Naive thymus-derived CD8-positive, alpha-beta T cell (primary cell): ENCODE measurements around the gene MTHFSD. TPM values are rescaled to one million over a fixed set of nuclear protein-coding genes. Genes with fewer than 3 reads are reported as not detected.

ENCODE experiments used
- ATAC-seq, 2 donors: fragments of 150-1000 bp; cut with Tn5 transposase in 1 of 2; sonication (Bioruptor Pico), chemical (Tn5 transposase) in 1 of 2; 1 replicate in 1 of 2; 2 replicates in 1 of 2; pipeline ENCODE4 v1.10.0; 2021; ENCODE audit warnings: mild to moderate bottlenecking in 2 of 2, moderate library complexity in 2 of 2
- POLR2A ChIA-PET: fragments of 350-600 bp; sonication (Branson Sonifier 250); formaldehyde crosslinking; loops from one replicate; lab custom pipeline; 2021; ENCODE audit warnings: antibody characterized with exemption; lab: Charles Lee
- DNase-seq, 10 donors: peaks; one replicate each; pipeline versions ENCODE4 v3.0.0 to v3.0.0-alpha.2; 2020 to 2022
- H3K27ac Mint-ChIP-seq, 10 donors: one replicate each; pipeline ENCODE4 v1.8.0; 2020 to 2022; ENCODE audit warnings: mild to moderate bottlenecking in 10 of 10, mixed read lengths in 10 of 10, moderate library complexity in 4 of 10, inconsistent platforms in 1 of 10
- H3K27me3 Mint-ChIP-seq, 5 donors: one replicate each; pipeline ENCODE4 v1.8.0; 2021 to 2022; ENCODE audit warnings: mixed read lengths in 5 of 5
- H3K36me3 Mint-ChIP-seq, 3 donors: one replicate each; pipeline ENCODE4 v1.8.0; 2020 to 2022; ENCODE audit warnings: mixed read lengths in 3 of 3, mild to moderate bottlenecking in 2 of 3, inconsistent platforms in 1 of 3
- H3K4me1 Mint-ChIP-seq, 4 donors: one replicate each; pipeline ENCODE4 v1.8.0; 2021 to 2022; ENCODE audit warnings: mixed read lengths in 4 of 4
- H3K4me3 Mint-ChIP-seq, 10 donors: one replicate each; pipeline ENCODE4 v1.8.0; 2020 to 2022; ENCODE audit warnings: mild to moderate bottlenecking in 10 of 10, mixed read lengths in 10 of 10, moderate library complexity in 6 of 10, inconsistent platforms in 1 of 10
- H3K9me3 Mint-ChIP-seq, 9 donors: one replicate each; pipeline ENCODE4 v1.8.0; 2020 to 2022; ENCODE audit warnings: mixed read lengths in 9 of 9, mild to moderate bottlenecking in 3 of 9, inconsistent platforms in 1 of 9, moderate library complexity in 1 of 9
- polyA plus RNA-seq, 3 donors: library from polyadenylated mRNA; unstranded; fragments of 300-500 nt; fragmentation: Illumina TruSeq; gene quantifications; one replicate each; pipeline ENCODE4 v1.2.3, GENCODE V29; 2021
- total RNA-seq, 8 experiments: library from RNA in 2 of 8; stranded (reverse) in 2 of 8; gene quantifications; one replicate each; pipeline ENCODE4 v1.2.3 and lab custom pipeline; 2021 to 2026

Gene MTHFSD
- total and polyA plus RNA-seq, 5 experiments from 2014 or later, result 9.8 to 41.6 (median 19.0) TPM

GRCh38 chr16:86501989-86502855 is 52.8 kb downstream of the MTHFSD start:
- POLR2A ChIA-PET, result no interaction called here
- Mint-ChIP-seq H3K36me3 (no peaks in the 10 kb centered on the region), H3K4me3 (no peak overlapping the region), H3K9me3 (no peaks in the 10 kb centered on the region), H3K27me3 (peaks cover 38 to 87% (median 70%) of the 10 kb centered on the region in 5 donors), H3K4me1 (peaks cover 9 to 20% (median 15%) of the 10 kb centered on the region in 4 donors), H3K27ac (peak overlapping the region in 2 of 10 donors; percentile 27 to 35)
- DNase-seq (peak in 1 of 10 donors; percentile 16), ATAC-seq (no peak)

- Mint-ChIP-seq H3K36me3 (no peaks in the 10 kb centered on the region), H3K27ac (peak overlapping the region in 1 of 10 donors; percentile 25), H3K27me3 (peaks cover 29 to 83% (median 68%) of the 10 kb centered on the region in 5 donors), H3K4me1 (peaks cover 5 to 9% (median 8%) of the 10 kb centered on the region in 4 donors), H3K4me3 (no peak overlapping the region), H3K9me3 (no peaks in the 10 kb centered on the region)
- peak in 1 of 10 donors; percentile 26 for DNase-seq
- no peak for ATAC-seq
- POLR2A ChIA-PET, result no interaction called here
Observed at GRCh38 chr16:86500708-86501510, 54.1 kb downstream of the MTHFSD start.

GRCh38 chr16:86499889-86500707 is 54.9 kb downstream of the MTHFSD start:
- DNase-seq (peak in 1 of 10 donors; percentile 56), ATAC-seq (no peak)
- no peaks in the 10 kb centered on the region for H3K9me3 Mint-ChIP-seq
- H3K27ac Mint-ChIP-seq, result peak overlapping the region in 1 of 10 donors; percentile 25
- peaks cover 32 to 85% (median 71%) of the 10 kb centered on the region in 5 donors for H3K27me3 Mint-ChIP-seq
- no peaks in the 10 kb centered on the region for H3K36me3 Mint-ChIP-seq
- H3K4me1 Mint-ChIP-seq, result peaks cover 4 to 9% (median 5%) of the 10 kb centered on the region in 4 donors
- H3K4me3 Mint-ChIP-seq, result no peak overlapping the region
- POLR2A ChIA-PET, result no interaction called here

DNA sequence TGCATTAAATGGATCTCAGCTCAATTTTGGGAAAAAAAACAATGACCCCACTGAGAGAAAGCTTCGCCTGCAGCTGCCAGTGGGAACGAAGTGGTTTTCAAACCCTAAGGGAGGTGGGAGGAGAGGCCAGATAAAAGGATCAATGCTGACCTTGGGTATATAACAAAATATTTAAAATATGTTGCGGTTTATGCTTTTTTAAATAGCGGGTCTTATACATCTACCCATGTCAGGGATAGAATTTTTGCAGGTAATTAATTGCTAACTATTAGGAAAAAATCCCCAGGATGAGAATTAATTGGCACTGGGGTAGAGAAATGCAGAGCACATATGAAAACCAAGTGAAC is 55.6 kb downstream of the MTHFSD start:
- peaks cover 0 to 4% (median 3%) of the 10 kb centered on the region in 4 donors for H3K4me1 Mint-ChIP-seq
- H3K36me3 Mint-ChIP-seq, result no peaks in the 10 kb centered on the region
- peaks cover 26 to 85% (median 65%) of the 10 kb centered on the region in 5 donors for H3K27me3 Mint-ChIP-seq
- POLR2A ChIA-PET, result no interaction called here
- DNase-seq, result no peak
- no peak overlapping the region for H3K4me3 Mint-ChIP-seq
- H3K27ac Mint-ChIP-seq, result no peak overlapping the region
- ATAC-seq, result no peak
- no peaks in the 10 kb centered on the region for H3K9me3 Mint-ChIP-seq

- DNase-seq, result peak in 1 of 10 donors; percentile 34
- Mint-ChIP-seq H3K27ac (no peak overlapping the region), H3K4me1 (peaks cover 0 to 4% (median 3%) of the 10 kb centered on the region in 4 donors), H3K4me3 (no peak overlapping the region), H3K9me3 (no peaks in the 10 kb centered on the region), H3K27me3 (peaks cover 27 to 85% (median 65%) of the 10 kb centered on the region in 5 donors), H3K36me3 (no peaks in the 10 kb centered on the region)
- POLR2A ChIA-PET, result no interaction called here
- ATAC-seq, result no peak
Observed at GRCh38 chr16:86498671-86499439, 56.2 kb downstream of the MTHFSD start.

DNA sequence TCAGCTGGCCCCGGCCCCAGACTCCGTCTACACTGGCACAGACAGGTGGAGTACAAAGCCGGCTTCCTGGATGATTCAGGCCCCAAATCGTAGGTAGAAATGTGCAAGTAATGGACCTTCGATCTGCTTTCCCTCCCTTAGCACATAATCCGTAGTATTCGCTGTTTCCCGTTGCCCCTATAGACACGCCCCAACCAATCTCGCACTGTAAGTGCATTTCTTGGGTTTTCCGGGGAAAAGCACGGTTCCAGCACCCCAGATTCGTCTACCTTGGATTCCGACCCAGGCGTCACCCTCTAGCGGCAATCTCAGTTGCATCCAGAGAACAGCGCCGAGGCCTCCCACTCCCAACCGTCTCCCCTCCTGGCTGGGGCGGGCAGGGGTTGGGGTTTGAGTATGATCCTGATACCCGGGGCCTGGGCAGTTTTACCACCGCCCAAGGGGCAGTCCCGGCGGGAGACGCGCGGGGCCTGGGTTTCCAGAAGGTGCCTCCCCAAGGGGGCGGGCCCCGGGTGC is 56.8 kb downstream of the MTHFSD start:
- Mint-ChIP-seq H3K36me3 (no peaks in the 10 kb centered on the region), H3K4me1 (peaks cover 0 to 4% (median 3%) of the 10 kb centered on the region in 4 donors), H3K27ac (no peak overlapping the region), H3K4me3 (no peak overlapping the region), H3K9me3 (no peaks in the 10 kb centered on the region), H3K27me3 (peaks cover 29 to 85% (median 61%) of the 10 kb centered on the region in 5 donors)
- ATAC-seq, result no peak
- POLR2A ChIA-PET, result no interaction called here
- peak in 1 of 10 donors; percentile 49 for DNase-seq

DNA sequence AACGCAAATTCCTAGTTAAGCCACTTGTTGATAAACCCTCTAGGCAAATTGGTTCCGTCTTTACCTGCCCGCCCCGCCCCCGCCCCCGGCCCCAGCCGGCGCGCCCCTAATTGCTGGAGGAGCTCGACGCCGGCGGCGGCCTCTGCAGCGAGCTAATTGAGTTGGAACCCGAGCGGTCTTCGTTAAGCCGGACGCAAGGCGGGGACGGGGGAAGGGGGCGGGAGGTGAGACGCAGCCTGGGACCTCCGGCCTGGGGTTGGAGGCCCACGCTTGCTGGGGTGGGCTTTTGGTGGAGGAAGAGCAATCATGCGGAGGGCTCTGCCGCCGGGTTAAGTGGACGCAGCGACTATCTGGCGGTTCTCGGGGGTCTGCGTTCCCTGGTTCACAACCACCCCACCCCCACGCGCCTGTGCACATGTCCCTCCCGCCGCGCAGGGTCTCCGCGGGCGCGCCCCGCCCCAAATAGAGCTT is 57.4 kb downstream of the MTHFSD start:
- Mint-ChIP-seq H3K4me3 (no peak overlapping the region), H3K9me3 (no peaks in the 10 kb centered on the region), H3K36me3 (no peaks in the 10 kb centered on the region), H3K4me1 (peaks cover 0 to 4% (median 3%) of the 10 kb centered on the region in 4 donors), H3K27me3 (peaks cover 29 to 83% (median 59%) of the 10 kb centered on the region in 5 donors), H3K27ac (no peak overlapping the region)
- ATAC-seq (no peak), DNase-seq (peak in 1 of 10 donors; percentile 40)
- POLR2A ChIA-PET, result no interaction called here

GRCh38 chr16:86496929-86497461 is 58.0 kb downstream of the MTHFSD start:
- H3K27ac Mint-ChIP-seq, result no peak overlapping the region

GRCh38 chr16:86496262-86496928 is 58.6 kb downstream of the MTHFSD start:
- no peak overlapping the region for H3K4me3 Mint-ChIP-seq
- DNase-seq, result peak in 1 of 10 donors; percentile 40
- POLR2A ChIA-PET, result no interaction called here
- H3K36me3 Mint-ChIP-seq, result no peaks in the 10 kb centered on the region
- H3K27me3 Mint-ChIP-seq, result peaks cover 31 to 83% (median 58%) of the 10 kb centered on the region in 5 donors
- no peak for ATAC-seq
- H3K27ac Mint-ChIP-seq, result no peak overlapping the region
- no peaks in the 10 kb centered on the region for H3K9me3 Mint-ChIP-seq
- peaks cover 0 to 4% (median 2%) of the 10 kb centered on the region in 4 donors for H3K4me1 Mint-ChIP-seq

More at GRCh38 chr16:86496929-86497461, 58.0 kb downstream of the MTHFSD start:
- DNase-seq (peak in 1 of 10 donors; percentile 22), ATAC-seq (no peak)
- Mint-ChIP-seq H3K4me1 (peaks cover 0 to 4% (median 2%) of the 10 kb centered on the region in 4 donors), H3K36me3 (no peaks in the 10 kb centered on the region), H3K27me3 (peaks cover 30 to 83% (median 59%) of the 10 kb centered on the region in 5 donors), H3K4me3 (no peak overlapping the region), H3K9me3 (no peaks in the 10 kb centered on the region)
- POLR2A ChIA-PET, result no interaction called here

DNA sequence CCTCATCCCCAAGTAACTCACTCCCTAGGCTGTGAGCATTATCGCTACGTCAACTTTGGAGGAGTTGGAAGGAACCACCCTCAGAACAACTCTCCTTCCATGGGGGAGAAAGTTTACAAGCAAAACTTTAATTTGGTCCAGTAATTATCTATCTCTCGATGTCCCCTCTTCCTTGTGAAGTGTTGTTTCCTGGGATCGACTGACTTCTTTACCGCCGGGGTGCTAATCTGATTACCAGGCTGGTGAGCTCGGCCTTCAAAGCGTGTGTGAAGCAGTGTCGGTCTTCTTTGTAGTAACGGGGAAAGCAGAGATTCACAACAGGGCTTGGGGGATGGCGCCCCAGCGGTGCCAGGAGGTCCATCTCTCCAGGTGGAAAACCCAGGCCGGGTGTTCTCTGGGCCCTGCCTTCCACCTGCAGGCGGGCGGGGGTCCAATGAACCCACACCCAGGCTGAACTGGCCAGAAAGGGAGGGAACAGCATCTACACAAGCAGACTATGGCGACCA is 59.2 kb downstream of the MTHFSD start:
- Mint-ChIP-seq H3K9me3 (no peaks in the 10 kb centered on the region), H3K36me3 (no peaks in the 10 kb centered on the region), H3K27ac (no peak overlapping the region), H3K4me3 (no peak overlapping the region), H3K27me3 (peaks cover 30 to 83% (median 62%) of the 10 kb centered on the region in 5 donors), H3K4me1 (peaks cover 0 to 4% (median 2%) of the 10 kb centered on the region in 4 donors)
- DNase-seq (peak in 1 of 10 donors; percentile 38), ATAC-seq (no peak)
- POLR2A ChIA-PET, result no interaction called here

- DNase-seq (no peak), ATAC-seq (no peak)
- H3K4me3 Mint-ChIP-seq, result no peak overlapping the region
- H3K4me1 Mint-ChIP-seq, result peaks cover 0 to 4% (median 2%) of the 10 kb centered on the region in 4 donors
- no peaks in the 10 kb centered on the region for H3K9me3 Mint-ChIP-seq
- H3K27ac Mint-ChIP-seq, result no peak overlapping the region
- peaks cover 28 to 83% (median 62%) of the 10 kb centered on the region in 5 donors for H3K27me3 Mint-ChIP-seq
- POLR2A ChIA-PET, result no interaction called here
- no peaks in the 10 kb centered on the region for H3K36me3 Mint-ChIP-seq
Observed at GRCh38 chr16:86495357-86495701, 59.7 kb downstream of the MTHFSD start.
